Astrocyte (in vitro differentiated cells and primary cell): ENCODE measurements around the gene BOD1L1. TPM values are rescaled to one million over a fixed set of nuclear protein-coding genes. Genes with fewer than 3 reads are reported as not detected.

Source experiments
- DNase-seq: peaks from one replicate; pipeline ENCODE4 v3.0.0-alpha.2; 2010; ENCODE audit warnings: low read depth
- FAIRE-seq: peaks from 2 replicates; lab custom pipeline; 2011; peaks lifted over from hg19 to GRCh38; lab: Jason Lieb, UNC
- H2AFZ ChIP-seq: 2 replicates; pipeline ENCODE4 v1.6.0; 2012; ENCODE audit warnings: low read depth, low read length, inconsistent platforms
- H3K27ac ChIP-seq: 2 replicates; pipeline ENCODE4 v1.5.1; 2011; ENCODE audit warnings: low read depth, low read length, inconsistent platforms
- H3K27me3 ChIP-seq: 2 replicates; pipeline ENCODE4 v1.6.0; 2011; ENCODE audit warnings: low read length, inconsistent platforms; ENCODE audit not compliant: insufficient read depth
- H3K36me3 ChIP-seq: 2 replicates; pipeline ENCODE4 v1.5.1; 2011; ENCODE audit warnings: low read length, inconsistent platforms; ENCODE audit not compliant: insufficient read depth
- H3K4me1 ChIP-seq: 2 replicates; pipeline ENCODE4 v1.5.1; 2011; ENCODE audit warnings: low read length, inconsistent platforms; ENCODE audit not compliant: insufficient read depth
- H3K4me2 ChIP-seq: 2 replicates; pipeline ENCODE4 v1.6.0; 2012; ENCODE audit warnings: low read length, inconsistent platforms
- H3K4me3 ChIP-seq: 2 replicates; pipeline ENCODE4 v1.5.1; 2011; ENCODE audit warnings: low read depth, mild to moderate bottlenecking, low read length, inconsistent platforms; ENCODE audit not compliant: insufficient read depth
- H3K79me2 ChIP-seq: 2 replicates; pipeline ENCODE4 v1.6.0; 2012; ENCODE audit warnings: mild to moderate bottlenecking, low read length, inconsistent platforms; ENCODE audit not compliant: insufficient read depth
- H3K9ac ChIP-seq: 2 replicates; pipeline ENCODE4 v1.6.0; 2012; ENCODE audit warnings: mild to moderate bottlenecking, low read length, inconsistent platforms
- H3K9me3 ChIP-seq: 2 replicates; pipeline ENCODE4 v1.5.1; 2012; ENCODE audit warnings: low read depth, mild to moderate bottlenecking, low read length, inconsistent platforms; ENCODE audit not compliant: insufficient read depth
- H4K20me1 ChIP-seq: 2 replicates; pipeline ENCODE4 v1.6.0; 2012; ENCODE audit warnings: low read length, inconsistent platforms; ENCODE audit not compliant: insufficient read depth
- H3K27ac Mint-ChIP-seq: one replicate; pipeline ENCODE4 v1.8.0; 2021; ENCODE audit warnings: mild to moderate bottlenecking, mixed read lengths; ENCODE audit not compliant: unreplicated experiment
- H3K27me3 Mint-ChIP-seq: one replicate; pipeline ENCODE4 v1.8.0; 2021; ENCODE audit warnings: low read depth, mixed read lengths; ENCODE audit not compliant: unreplicated experiment
- H3K36me3 Mint-ChIP-seq: one replicate; pipeline ENCODE4 v1.8.0; 2021; ENCODE audit warnings: low read depth, mixed read lengths; ENCODE audit not compliant: unreplicated experiment
- H3K4me1 Mint-ChIP-seq: one replicate; pipeline ENCODE4 v1.8.0; 2021; ENCODE audit warnings: low read depth, mixed read lengths; ENCODE audit not compliant: unreplicated experiment
- H3K4me3 Mint-ChIP-seq: one replicate; pipeline ENCODE4 v1.8.0; 2021; ENCODE audit warnings: mild to moderate bottlenecking, moderate library complexity, mixed read lengths; ENCODE audit not compliant: unreplicated experiment
- H3K9me3 Mint-ChIP-seq: one replicate; pipeline ENCODE4 v1.8.0; 2021; ENCODE audit warnings: mild to moderate bottlenecking, mixed read lengths; ENCODE audit not compliant: unreplicated experiment
- CTCF ChIP-seq: IDR thresholded peaks from 2 replicates; pipeline ENCODE4 v1.5.1; 2011; ENCODE audit warnings: low read depth, mild to moderate bottlenecking, inconsistent platforms, low read length, moderate library complexity; ENCODE audit not compliant: insufficient read depth
- EZH2 ChIP-seq: IDR thresholded peaks from 2 replicates; pipeline ENCODE4 v1.6.1; 2012; ENCODE audit warnings: mild to moderate bottlenecking, low read length, inconsistent platforms; ENCODE audit not compliant: insufficient read depth
- total RNA-seq: library from RNA; stranded (reverse); gene quantifications from 2 replicates; pipeline ENCODE4 v1.2.1, GENCODE V29; 2021

The BOD1L1 gene
- total RNA-seq, 1 donor from 2014 or later = 47.2 TPM

- H4K20me1 ChIP-seq = peaks cover 27% of the 10 kb centered on the region
- H3K4me1 Mint-ChIP-seq = peaks cover 2% of the 10 kb centered on the region
- H3K9me3 Mint-ChIP-seq = peaks cover 8% of the 10 kb centered on the region
- peak overlapping the region; percentile 47 for H3K27ac Mint-ChIP-seq
- DNase-seq (no peak), FAIRE-seq (no peak)
- peaks cover 28% of the 10 kb centered on the region for H3K27me3 Mint-ChIP-seq
- H3K9me3 ChIP-seq = peaks cover 3% of the 10 kb centered on the region
- H3K9ac ChIP-seq = peak overlapping the region; percentile 18
- peak overlapping the region; percentile 60 for H3K4me3 ChIP-seq
- peaks cover 9% of the 10 kb centered on the region for H3K4me1 ChIP-seq
- peaks cover 9% of the 10 kb centered on the region for H3K36me3 Mint-ChIP-seq
- no peak for TF ChIP-seq EZH2
- TF ChIP-seq CTCF = no peak
- H3K27ac ChIP-seq = no peak overlapping the region
- peak overlapping the region; percentile 80 for H3K4me2 ChIP-seq
- H3K4me3 Mint-ChIP-seq = peak overlapping the region; percentile 91
- peak overlapping the region; percentile 41 for H2AFZ ChIP-seq
- H3K36me3 ChIP-seq = no peaks in the 10 kb centered on the region
- peaks cover 89% of the 10 kb centered on the region for H3K27me3 ChIP-seq
- H3K79me2 ChIP-seq = no peaks in the 10 kb centered on the region
Measured at GRCh38 chr4:13543032-13543838, 84.3 kb downstream of the BOD1L1 start.

- peaks cover 10% of the 10 kb centered on the region for H3K9me3 Mint-ChIP-seq
- peak overlapping the region; percentile 62 for H3K4me2 ChIP-seq
- H3K4me3 Mint-ChIP-seq = peak overlapping the region; percentile 91
- peaks cover 27% of the 10 kb centered on the region for H4K20me1 ChIP-seq
- no peaks in the 10 kb centered on the region for H3K36me3 ChIP-seq
- H3K9ac ChIP-seq = no peak overlapping the region
- H3K27me3 Mint-ChIP-seq = peaks cover 32% of the 10 kb centered on the region
- H3K27ac ChIP-seq = no peak overlapping the region
- peaks cover 90% of the 10 kb centered on the region for H3K27me3 ChIP-seq
- FAIRE-seq (no peak), DNase-seq (no peak)
- H3K36me3 Mint-ChIP-seq = peaks cover 9% of the 10 kb centered on the region
- peaks cover 9% of the 10 kb centered on the region for H3K9me3 ChIP-seq
- no peak overlapping the region for H3K4me3 ChIP-seq
- H3K27ac Mint-ChIP-seq = no peak overlapping the region
- peaks cover 2% of the 10 kb centered on the region for H3K4me1 Mint-ChIP-seq
- no peaks in the 10 kb centered on the region for H3K79me2 ChIP-seq
- peak overlapping the region; percentile 26 for H2AFZ ChIP-seq
- peaks cover 9% of the 10 kb centered on the region for H3K4me1 ChIP-seq
- TF ChIP-seq CTCF (no peak), EZH2 (no peak)
Measured at GRCh38 chr4:13542577-13543031, 84.9 kb downstream of the BOD1L1 start.
